Upper lobe of left lung (tissue), 6 donors: ENCODE results near the gene KCNJ16. TPM values are rescaled to one million over a fixed set of nuclear protein-coding genes. Genes with fewer than 3 reads are reported as not detected.

Experiments used
- ATAC-seq, 2 donors: fragments of 200-7000 bp; cut with Tn5 transposase; one replicate each; pipeline ENCODE4 v1.9.1; 2022; ENCODE audit warnings: mild to moderate bottlenecking in 2 of 2, moderate library complexity in 2 of 2; ENCODE audit not compliant: low FRiP score in 2 of 2
- DNase-seq, 2 donors: peaks; one replicate each; pipeline ENCODE4 v3.0.0-alpha.2; 2019 to 2020
- H3K27ac ChIP-seq, 4 donors: fragments of 200-600 bp; sonication (generic); one replicate each; pipeline ENCODE4 v1.5.1; 2016 to 2019
- H3K27me3 ChIP-seq, 4 donors: fragments of 200-600 bp; sonication (generic); one replicate each; pipeline ENCODE4 v1.5.1; 2017 to 2019
- H3K36me3 ChIP-seq, 4 donors: fragments of 200-600 bp; sonication (generic); one replicate each; pipeline ENCODE4 v1.5.1; 2016 to 2019
- H3K4me1 ChIP-seq, 4 donors: fragments of 200-600 bp; sonication (generic); one replicate each; pipeline ENCODE4 v1.5.1; 2018 to 2019
- H3K4me3 ChIP-seq, 4 donors: fragments of 200-600 bp; sonication (generic); one replicate each; pipeline ENCODE4 v1.5.1; 2017 to 2019; ENCODE audit warnings: mild to moderate bottlenecking in 2 of 4, moderate library complexity in 1 of 4
- H3K9me3 ChIP-seq, 4 donors: fragments of 200-600 bp; sonication (generic); one replicate each; pipeline ENCODE4 v1.5.1; 2018 to 2019
- EP300 ChIP-seq, 4 donors: sonication (generic); formaldehyde crosslinking; IDR thresholded peaks; one replicate each; pipeline ENCODE4 v1.5.1; 2017; ENCODE audit warnings: antibody characterized with exemption in 4 of 4, control low read depth in 2 of 4
- POLR2A ChIP-seq, 4 donors: fragments of 450-650 bp; IDR thresholded peaks; one replicate each; pipeline ENCODE4 v1.5.1; 2016 to 2017; ENCODE audit warnings: antibody characterized with exemption in 4 of 4, mild to moderate bottlenecking in 2 of 4
- POLR2AphosphoS5 ChIP-seq, 2 donors: sonication (generic); formaldehyde crosslinking; IDR thresholded peaks; one replicate each; pipeline ENCODE4 v1.5.1; 2017; ENCODE audit warnings: antibody characterized with exemption in 2 of 2
- WGBS, 2 donors: methylation state at CpG; one replicate each; pipeline ENCODE4 v1.1.5; 2017 to 2018; 5-methylcytosine and 5-hydroxymethylcytosine counted together
- total RNA-seq, 6 donors: library from RNA; depleted of rRNA in 4 of 6; stranded (reverse); fragments of >200 nt in 4 of 6; gene quantifications; one replicate each; pipeline versions ENCODE4 v1.1.0 to v1.2.1, GENCODE V29; 2016 to 2021
- TF ChIP-seq, protein P1 (sequence below), 6 experiments: fragments of 450-650 bp in 4 of 6; fragments of 200-600 bp in 2 of 6; sonication (generic) in 2 of 6; IDR thresholded peaks; one replicate each; pipeline ENCODE4 v1.5.1; 2016 to 2019; ENCODE audit warnings: antibody characterized with exemption in 6 of 6
- donor health status: DM: no; HTN: no; CAD: no; lungs with moderate emphysema.
- donor health status: DM: no; HTN: yes; CAD: no; lungs with severe emphysema.

Gene KCNJ16
- 1 to 10 TPM in 2 of 6 donors, under 1 TPM in 3, not detected in 1; 0.20 to 1.4 (median 0.59) TPM for total RNA-seq

GRCh38 chr17:70074956-70075355 lies at the start of gene KCNJ16:
KCNJ16 (plus strand) TSS chr17:70075225; CDS start chr17:70132088, 56,863 bp downstream.
- no peak for DNase-seq
- Histone ChIP-seq H3K4me1 (no peaks in the 10 kb centered on the region), H3K27ac (no peak within 1 kb of the TSS), H3K36me3 (no peaks in the 10 kb centered on the region), H3K9me3 (no peaks in the 10 kb centered on the region), H3K27me3 (no peaks in the 10 kb centered on the region), H3K4me3 (no peak within 1 kb of the TSS)
- TF ChIP-seq POLR2A (IDR thresholded peaks at IDR 0.05) (no peak), POLR2AphosphoS5 (IDR thresholded peaks at IDR 0.05) (no peak), EP300 (IDR thresholded peaks at IDR 0.05) (no peak)
- TF ChIP-seq, protein P1, sequence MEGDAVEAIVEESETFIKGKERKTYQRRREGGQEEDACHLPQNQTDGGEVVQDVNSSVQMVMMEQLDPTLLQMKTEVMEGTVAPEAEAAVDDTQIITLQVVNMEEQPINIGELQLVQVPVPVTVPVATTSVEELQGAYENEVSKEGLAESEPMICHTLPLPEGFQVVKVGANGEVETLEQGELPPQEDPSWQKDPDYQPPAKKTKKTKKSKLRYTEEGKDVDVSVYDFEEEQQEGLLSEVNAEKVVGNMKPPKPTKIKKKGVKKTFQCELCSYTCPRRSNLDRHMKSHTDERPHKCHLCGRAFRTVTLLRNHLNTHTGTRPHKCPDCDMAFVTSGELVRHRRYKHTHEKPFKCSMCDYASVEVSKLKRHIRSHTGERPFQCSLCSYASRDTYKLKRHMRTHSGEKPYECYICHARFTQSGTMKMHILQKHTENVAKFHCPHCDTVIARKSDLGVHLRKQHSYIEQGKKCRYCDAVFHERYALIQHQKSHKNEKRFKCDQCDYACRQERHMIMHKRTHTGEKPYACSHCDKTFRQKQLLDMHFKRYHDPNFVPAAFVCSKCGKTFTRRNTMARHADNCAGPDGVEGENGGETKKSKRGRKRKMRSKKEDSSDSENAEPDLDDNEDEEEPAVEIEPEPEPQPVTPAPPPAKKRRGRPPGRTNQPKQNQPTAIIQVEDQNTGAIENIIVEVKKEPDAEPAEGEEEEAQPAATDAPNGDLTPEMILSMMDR (IDR thresholded peaks at IDR 0.05) = no peak
- WGBS, 2 donors = 71 to 80% methylated on average over 4 of the region's 4 CpGs
- no peak for ATAC-seq

- Histone ChIP-seq H3K27ac (no peak overlapping the region), H3K4me1 (no peaks in the 10 kb centered on the region), H3K4me3 (no peak overlapping the region), H3K27me3 (no peaks in the 10 kb centered on the region), H3K36me3 (no peaks in the 10 kb centered on the region), H3K9me3 (no peaks in the 10 kb centered on the region)
- DNase-seq (no peak), ATAC-seq (no peak)
- TF ChIP-seq EP300 (IDR thresholded peaks at IDR 0.05) (no peak), POLR2A (IDR thresholded peaks at IDR 0.05) (no peak), POLR2AphosphoS5 (IDR thresholded peaks at IDR 0.05) (no peak)
- TF ChIP-seq, protein P1 (IDR thresholded peaks at IDR 0.05) = no peak
These were observed 46.6 kb upstream of the KCNJ16 start for GRCh38 chr17:70028397-70028796.

DNA sequence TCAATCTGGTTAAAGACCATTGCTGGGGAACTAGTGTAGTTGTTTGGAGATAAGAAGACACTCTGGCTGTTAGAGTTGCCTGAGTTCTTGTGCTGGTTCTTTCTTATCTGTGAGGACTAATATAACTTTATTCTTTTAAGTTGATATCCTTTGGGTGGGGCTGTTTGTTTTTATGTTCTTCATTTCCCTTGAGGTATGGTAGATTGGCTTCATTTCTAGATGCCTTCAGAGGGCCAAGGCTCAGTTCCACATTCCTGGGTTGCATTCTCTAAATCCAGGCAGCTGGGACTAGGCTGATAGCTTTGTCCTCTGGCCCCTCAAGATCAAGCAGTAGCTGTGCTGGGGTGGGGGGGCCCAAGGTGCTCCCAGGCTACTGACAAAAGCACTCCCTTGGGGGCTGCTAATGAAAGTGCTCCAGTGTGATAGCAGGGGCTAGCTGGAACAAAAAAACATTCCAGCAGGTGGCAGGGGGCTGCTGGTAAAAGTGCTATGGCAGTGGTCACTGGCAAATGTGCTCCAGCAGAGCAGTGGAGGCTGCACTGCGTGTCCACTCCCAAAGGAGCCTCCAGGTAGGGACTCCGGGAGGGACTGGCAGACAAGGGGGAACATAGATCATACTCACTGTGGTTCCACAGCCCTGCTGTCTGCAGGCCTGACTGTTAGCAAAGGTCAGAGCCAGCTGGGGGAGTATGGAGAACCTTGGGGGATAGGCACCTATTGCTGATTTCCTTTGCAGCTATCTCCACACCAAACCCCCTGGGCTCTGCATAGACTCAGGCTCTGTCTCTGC lies 45.9 kb upstream of the KCNJ16 start:
- DNase-seq = no peak
- 78 to 91% methylated on average over 2 of the region's 2 CpGs for WGBS, 2 donors

DNA sequence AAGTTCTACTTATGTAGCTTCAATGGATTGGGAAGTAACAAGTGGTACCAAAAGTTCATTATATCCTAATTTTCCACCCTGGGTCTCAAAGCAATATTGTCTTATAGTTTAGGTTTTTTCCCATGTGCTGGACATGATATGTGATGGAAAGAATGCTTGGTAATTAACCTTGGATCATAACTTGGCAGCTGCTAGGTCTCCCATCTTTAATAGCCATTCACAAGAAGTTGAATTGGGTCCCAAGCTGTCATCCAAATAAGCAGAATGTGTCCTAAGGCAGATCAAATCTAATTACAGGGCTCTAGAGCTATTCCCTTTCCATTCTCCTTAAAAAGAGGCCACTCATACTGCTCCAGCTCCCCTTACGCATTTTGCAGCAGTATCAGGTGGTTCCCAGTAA lies 44.7 kb upstream of the KCNJ16 start:
- DNase-seq (no peak), ATAC-seq (no peak)
- Histone ChIP-seq H3K27me3 (no peaks in the 10 kb centered on the region), H3K4me3 (no peak overlapping the region), H3K27ac (no peak overlapping the region), H3K9me3 (no peaks in the 10 kb centered on the region), H3K4me1 (no peaks in the 10 kb centered on the region), H3K36me3 (no peaks in the 10 kb centered on the region)
- 92 to 100% methylated on average over 1 of the region's 1 CpG for WGBS, 2 donors
- TF ChIP-seq, protein P1 (IDR thresholded peaks at IDR 0.05) = no peak
- TF ChIP-seq POLR2A (IDR thresholded peaks at IDR 0.05) (no peak), POLR2AphosphoS5 (IDR thresholded peaks at IDR 0.05) (no peak), EP300 (IDR thresholded peaks at IDR 0.05) (no peak)

More for the DNA sequence above, 45.9 kb upstream of the KCNJ16 start:
- no peak overlapping the region for H3K27ac ChIP-seq
- no peaks in the 10 kb centered on the region for H3K36me3 ChIP-seq
- no peaks in the 10 kb centered on the region for H3K9me3 ChIP-seq
- no peak for TF ChIP-seq POLR2A (IDR thresholded peaks at IDR 0.05)
- H3K4me3 ChIP-seq = no peak overlapping the region
- H3K27me3 ChIP-seq = no peaks in the 10 kb centered on the region
- no peaks in the 10 kb centered on the region for H3K4me1 ChIP-seq
- no peak for ATAC-seq

DNA sequence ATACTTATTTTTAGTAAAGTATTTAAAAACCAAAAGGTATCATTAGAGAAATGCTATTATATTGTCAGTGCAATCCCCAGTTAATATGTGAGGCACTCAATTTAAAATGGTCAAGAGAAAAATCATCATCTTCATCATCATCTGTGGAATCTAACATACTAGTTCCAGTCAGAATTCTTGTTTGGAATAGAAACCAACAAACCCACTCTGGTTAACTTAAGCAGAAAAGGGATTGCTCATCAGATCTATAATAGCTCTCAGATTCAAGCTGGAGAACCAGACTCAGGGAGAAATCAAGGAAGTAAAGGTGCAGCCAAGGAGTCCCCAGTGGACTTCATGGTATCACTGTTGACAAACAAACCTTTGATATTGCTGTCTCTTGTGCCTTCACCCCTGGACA lies 43.7 kb upstream of the KCNJ16 start:
- H3K4me1 ChIP-seq = no peaks in the 10 kb centered on the region
- no peak for ATAC-seq
- H3K9me3 ChIP-seq = no peaks in the 10 kb centered on the region
- no peak overlapping the region for H3K27ac ChIP-seq
- TF ChIP-seq, protein P1 (IDR thresholded peaks at IDR 0.05) = no peak
- TF ChIP-seq EP300 (IDR thresholded peaks at IDR 0.05) = no peak
- TF ChIP-seq POLR2A (IDR thresholded peaks at IDR 0.05) = no peak
- no peak for TF ChIP-seq POLR2AphosphoS5 (IDR thresholded peaks at IDR 0.05)
- no peaks in the 10 kb centered on the region for H3K27me3 ChIP-seq
- no peak for DNase-seq
- H3K36me3 ChIP-seq = no peaks in the 10 kb centered on the region
- no peak overlapping the region for H3K4me3 ChIP-seq
